Measurements from ENCODE around the gene COPE. TPM values are rescaled to one million over a fixed set of nuclear protein-coding genes. Genes with fewer than 3 reads are reported as not detected.

Gene COPE
- total RNA-seq, 1 donor from 2014 or later, result 331 TPM

DNA sequence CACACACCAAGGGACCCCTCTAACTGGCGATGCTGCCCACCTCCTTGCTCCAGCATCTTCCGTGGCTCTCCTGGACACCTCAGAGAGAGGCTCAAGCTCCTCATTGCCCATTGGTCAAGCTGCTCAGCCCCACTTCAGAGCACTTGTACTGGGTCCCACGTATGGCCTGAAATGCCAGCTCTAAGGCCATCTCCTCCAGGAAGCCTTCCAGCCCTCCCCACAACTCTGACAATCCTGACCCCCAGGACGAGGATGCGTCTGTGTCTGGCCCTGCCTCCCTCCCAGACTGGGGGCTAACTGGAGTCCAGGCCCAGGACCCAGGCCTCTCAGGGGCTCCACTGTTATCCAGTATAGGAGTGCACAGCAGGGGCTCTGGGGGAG lies 29.8 kb upstream of the COPE start:
- intact Hi-C loops (cut with DNase I), result no loop called here

DNA sequence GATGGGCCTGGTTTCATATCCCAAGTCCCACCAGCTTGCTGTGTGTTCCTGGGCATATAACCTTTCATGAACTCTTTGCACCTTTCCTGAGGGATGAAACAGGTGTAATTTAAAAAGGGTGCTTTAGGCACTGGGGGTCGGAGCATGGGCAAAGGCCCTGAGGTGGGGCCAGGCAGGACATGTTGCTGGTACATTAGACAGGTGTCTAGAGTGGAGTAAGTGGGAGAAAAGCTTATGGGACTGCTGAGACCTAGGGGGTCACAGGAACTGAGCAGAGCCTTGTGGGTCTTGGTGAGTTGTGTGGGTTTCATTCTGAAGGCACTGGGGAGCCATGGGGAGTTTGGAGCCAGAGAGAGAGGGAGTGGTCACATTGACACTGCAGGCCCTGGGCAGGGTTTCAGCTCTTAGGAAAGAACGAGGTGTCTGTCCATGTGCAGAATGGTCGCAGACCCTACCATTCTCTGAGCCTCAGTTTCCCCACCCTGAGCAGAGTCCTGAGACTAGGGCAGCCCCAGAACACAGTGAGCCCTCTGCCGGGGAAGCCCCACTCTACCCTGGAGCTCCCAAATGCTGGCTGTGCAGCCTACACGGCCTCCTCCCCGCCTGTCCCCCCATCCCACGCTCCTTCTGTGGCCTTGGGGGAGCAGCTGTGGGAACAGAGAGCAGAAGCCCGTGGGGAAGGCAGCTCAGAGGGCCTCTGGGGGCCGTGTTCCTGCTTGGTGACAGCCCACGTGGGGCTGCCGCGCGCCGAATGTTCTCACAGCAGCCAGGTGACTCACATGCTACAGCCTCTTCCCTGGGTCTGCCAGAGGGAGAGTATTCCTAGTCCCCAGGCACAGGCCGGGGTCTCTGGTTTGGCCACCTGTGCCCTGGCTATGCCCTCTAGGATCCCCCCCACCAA lies 29.1 kb upstream of the COPE start:
- Histone ChIP-seq H3K36me3 (no peaks in the 10 kb centered on the region), H3K4me3 (no peak overlapping the region), H3K27ac (no peak overlapping the region), H3K27me3 (no peaks in the 10 kb centered on the region), H3K4me1 (no peaks in the 10 kb centered on the region), H3K9me3 (no peaks in the 10 kb centered on the region)
- DNase-seq (ENCODE audit: low spot score in 2 of 2), result no peak
- TF ChIP-seq, protein P1, sequence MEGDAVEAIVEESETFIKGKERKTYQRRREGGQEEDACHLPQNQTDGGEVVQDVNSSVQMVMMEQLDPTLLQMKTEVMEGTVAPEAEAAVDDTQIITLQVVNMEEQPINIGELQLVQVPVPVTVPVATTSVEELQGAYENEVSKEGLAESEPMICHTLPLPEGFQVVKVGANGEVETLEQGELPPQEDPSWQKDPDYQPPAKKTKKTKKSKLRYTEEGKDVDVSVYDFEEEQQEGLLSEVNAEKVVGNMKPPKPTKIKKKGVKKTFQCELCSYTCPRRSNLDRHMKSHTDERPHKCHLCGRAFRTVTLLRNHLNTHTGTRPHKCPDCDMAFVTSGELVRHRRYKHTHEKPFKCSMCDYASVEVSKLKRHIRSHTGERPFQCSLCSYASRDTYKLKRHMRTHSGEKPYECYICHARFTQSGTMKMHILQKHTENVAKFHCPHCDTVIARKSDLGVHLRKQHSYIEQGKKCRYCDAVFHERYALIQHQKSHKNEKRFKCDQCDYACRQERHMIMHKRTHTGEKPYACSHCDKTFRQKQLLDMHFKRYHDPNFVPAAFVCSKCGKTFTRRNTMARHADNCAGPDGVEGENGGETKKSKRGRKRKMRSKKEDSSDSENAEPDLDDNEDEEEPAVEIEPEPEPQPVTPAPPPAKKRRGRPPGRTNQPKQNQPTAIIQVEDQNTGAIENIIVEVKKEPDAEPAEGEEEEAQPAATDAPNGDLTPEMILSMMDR (IDR thresholded peaks at IDR 0.05), result no peak
- intact Hi-C loops (cut with DNase I), result no loop called here

More for the DNA sequence above, 29.8 kb upstream of the COPE start:
- no peak overlapping the region for H3K4me3 ChIP-seq
- no peak for DNase-seq (ENCODE audit: low spot score in 2 of 2)
- H3K4me1 ChIP-seq, result no peaks in the 10 kb centered on the region
- no peaks in the 10 kb centered on the region for H3K9me3 ChIP-seq
- no peaks in the 10 kb centered on the region for H3K27me3 ChIP-seq
- H3K36me3 ChIP-seq, result no peaks in the 10 kb centered on the region
- TF ChIP-seq, protein P1 (IDR thresholded peaks at IDR 0.05), result no peak
- H3K27ac ChIP-seq, result no peak overlapping the region

DNA sequence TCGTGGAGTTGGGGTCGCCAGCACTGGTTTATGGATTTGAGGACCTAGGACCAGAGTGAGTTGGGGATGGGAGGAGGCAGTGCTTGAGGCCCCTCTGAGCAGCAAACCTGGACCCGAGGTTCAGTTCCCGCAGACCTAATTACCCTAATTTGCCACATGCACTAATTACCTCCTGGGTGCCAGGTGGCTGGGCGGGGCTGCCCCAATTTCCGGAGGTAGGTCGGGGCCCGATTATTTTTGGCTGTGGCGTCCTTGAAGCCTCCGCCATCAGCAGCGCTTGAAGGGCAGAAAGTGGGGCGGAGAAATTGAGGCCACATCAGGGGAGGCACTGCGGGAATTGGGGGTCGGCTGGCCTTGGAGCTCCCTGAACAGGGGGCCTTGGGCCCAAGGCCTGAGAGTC lies 27.7 kb upstream of the COPE start:
- Histone ChIP-seq H3K4me1 (no peaks in the 10 kb centered on the region), H3K27ac (no peak overlapping the region), H3K9me3 (no peaks in the 10 kb centered on the region), H3K4me3 (no peak overlapping the region), H3K36me3 (no peaks in the 10 kb centered on the region), H3K27me3 (no peaks in the 10 kb centered on the region)
- no peak for DNase-seq (ENCODE audit: low spot score in 2 of 2)
- intact Hi-C loops (cut with DNase I), result no loop called here
- TF ChIP-seq, protein P1 (IDR thresholded peaks at IDR 0.05), result no peak

DNA sequence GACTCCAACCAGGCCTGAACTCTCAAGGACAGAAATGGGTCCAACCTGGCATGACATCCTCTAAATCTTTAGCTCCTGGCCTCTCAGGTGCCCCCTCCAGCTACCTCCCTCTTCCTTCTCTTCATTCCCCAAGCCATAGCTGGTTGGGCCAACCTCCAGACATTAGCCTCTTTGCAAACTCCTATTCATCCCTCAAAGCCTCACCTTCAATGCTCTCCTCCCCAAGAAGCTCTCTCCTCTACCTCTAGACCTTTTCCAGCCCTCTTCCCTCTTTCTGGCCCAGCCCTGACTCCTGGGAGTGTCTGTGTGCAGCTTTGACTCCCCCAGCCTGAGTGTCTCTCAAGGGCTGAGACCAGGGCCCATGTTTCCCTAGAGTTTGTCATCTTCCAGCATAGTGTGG lies 27.1 kb upstream of the COPE start:
- DNase-seq (ENCODE audit: low spot score in 2 of 2), result no peak
- intact Hi-C loops (cut with DNase I), result no loop called here
- H3K27ac ChIP-seq, result no peak overlapping the region
- H3K36me3 ChIP-seq, result no peaks in the 10 kb centered on the region
- TF ChIP-seq, protein P1 (IDR thresholded peaks at IDR 0.05), result no peak
- H3K27me3 ChIP-seq, result no peaks in the 10 kb centered on the region
- H3K9me3 ChIP-seq, result no peaks in the 10 kb centered on the region
- no peak overlapping the region for H3K4me3 ChIP-seq
- no peaks in the 10 kb centered on the region for H3K4me1 ChIP-seq

DNA sequence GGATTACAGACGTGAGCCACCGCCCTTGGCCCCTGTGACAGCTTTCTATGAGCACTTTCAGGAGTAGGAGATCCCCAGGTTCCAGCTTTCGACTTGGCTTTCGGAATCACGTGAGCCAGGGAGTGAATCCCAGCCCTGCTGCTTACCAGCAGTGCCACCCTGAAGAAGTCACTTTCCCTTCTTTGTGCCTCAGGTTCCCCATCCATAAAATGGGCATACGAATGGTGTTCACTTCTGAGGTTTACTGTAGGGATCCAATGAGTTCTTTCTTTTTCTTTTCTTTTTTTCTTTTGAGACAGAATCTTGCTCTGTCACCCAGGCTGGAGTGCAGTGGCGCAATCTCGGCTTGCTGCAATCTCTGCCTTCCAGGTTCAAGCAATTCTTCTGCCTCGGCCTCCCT lies 26.1 kb upstream of the COPE start:
- H3K27me3 ChIP-seq, result no peaks in the 10 kb centered on the region
- H3K4me3 ChIP-seq, result no peak overlapping the region
- no peaks in the 10 kb centered on the region for H3K36me3 ChIP-seq
- TF ChIP-seq, protein P1 (IDR thresholded peaks at IDR 0.05), result no peak
- no peak overlapping the region for H3K27ac ChIP-seq
- H3K9me3 ChIP-seq, result no peaks in the 10 kb centered on the region
- H3K4me1 ChIP-seq, result no peaks in the 10 kb centered on the region
- intact Hi-C loops (cut with DNase I), result no loop called here
- DNase-seq (ENCODE audit: low spot score in 2 of 2), result no peak
